ENCODE measurements around the gene AVEN.

GRCh38 chr15:33932734-33933133 lies 106.3 kb downstream of the AVEN start:
- no peak for TF ChIP-seq EZH2 (IDR thresholded peaks at IDR 0.05; ENCODE audit: low read depth, low read length, severe bottlenecking)
- TF ChIP-seq SRF (IDR thresholded peaks at IDR 0.05; ENCODE audit: low read depth, low read length), result no peak

All from H1 (cell line).